GM12878 (cell line): ENCODE results near the gene DNASE1L3. TPM values are rescaled to one million over a fixed set of nuclear protein-coding genes. Genes with fewer than 3 reads are reported as not detected.
A peak's percentile ranks its signal among the peaks of the same experiment; 100 is the strongest.

Experiments
- ATF7 ChIP-seq: fragments of 450-650 bp; IDR thresholded peaks from 2 replicates; pipeline ENCODE4 v1.6.1; 2016; ENCODE audit warnings: low read depth, mild to moderate bottlenecking
- BCL3 ChIP-seq: IDR thresholded peaks from 2 replicates; pipeline ENCODE4 v1.6.1; 2011; ENCODE audit warnings: borderline replicate concordance, low read depth, mild to moderate bottlenecking, moderate library complexity, low read length; ENCODE audit not compliant: insufficient read depth, poor library complexity, severe bottlenecking
- BMI1 ChIP-seq: fragments of 450-650 bp; IDR thresholded peaks from 2 replicates; pipeline ENCODE4 v1.6.1; 2016; ENCODE audit warnings: mild to moderate bottlenecking, moderate library complexity, borderline replicate concordance
- BRCA1 ChIP-seq: IDR thresholded peaks from 2 replicates; pipeline ENCODE4 v1.6.1; 2011; ENCODE audit warnings: low read depth, low read length, improper control_type of control experiment
- CBX3 ChIP-seq: fragments of 200-600 bp; sonication (generic); IDR thresholded peaks from 2 replicates; pipeline ENCODE4 v1.6.1; 2016; ENCODE audit warnings: low read depth, borderline replicate concordance
- CEBPZ ChIP-seq: fragments of 150-350 bp; IDR thresholded peaks from 2 replicates; pipeline ENCODE4 v1.6.1; 2016; ENCODE audit warnings: low read depth, low read length
- CHD1 ChIP-seq: IDR thresholded peaks from 2 replicates; pipeline ENCODE4 v1.6.1; 2012; ENCODE audit warnings: low read depth, low read length, improper control_type of control experiment
- CTCF ChIP-seq, 3 experiments: IDR thresholded peaks in 2 of 3; conservative IDR thresholded peaks in 1 of 3; 2 replicates each; pipeline ENCODE4 v1.5.1; 2011; ENCODE audit warnings: low read depth in 3 of 3, low read length in 3 of 3, mild to moderate bottlenecking in 3 of 3, control low read depth in 2 of 3, moderate library complexity in 2 of 3, inconsistent platforms in 1 of 3, mixed read lengths in 1 of 3; ENCODE audit not compliant: control insufficient read depth in 2 of 3, insufficient read depth in 1 of 3; ENCODE audit errors: extremely low read depth in 1 of 3
- FOXK2 ChIP-seq: fragments of 450-650 bp; IDR thresholded peaks from 2 replicates; pipeline ENCODE4 v1.6.1; 2017; ENCODE audit warnings: mild to moderate bottlenecking, moderate library complexity
- GATAD2B ChIP-seq: fragments of 450-650 bp; conservative IDR thresholded peaks from 2 replicates; pipeline ENCODE4 v1.6.1; 2017; ENCODE audit warnings: low read depth, mild to moderate bottlenecking, moderate library complexity
- HDAC2 ChIP-seq: fragments of 200-600 bp; sonication (generic); IDR thresholded peaks from 2 replicates; pipeline ENCODE4 v1.6.1; 2017
- IKZF2 ChIP-seq, 2 experiments: fragments of 450-650 bp; IDR thresholded peaks; 2 replicates each; pipeline ENCODE4 v1.6.1; 2017; ENCODE audit warnings: mild to moderate bottlenecking in 2 of 2, moderate library complexity in 2 of 2
- IRF5 ChIP-seq: fragments of 450-650 bp; IDR thresholded peaks from 2 replicates; pipeline ENCODE4 v1.6.1; 2017; ENCODE audit warnings: borderline replicate concordance
- MYB ChIP-seq: fragments of 150-350 bp; IDR thresholded peaks from 2 replicates; pipeline ENCODE4 v1.6.1; 2014; ENCODE audit warnings: mild to moderate bottlenecking, low read depth, low read length, borderline replicate concordance
- NBN ChIP-seq: fragments of 450-650 bp; IDR thresholded peaks from 2 replicates; pipeline ENCODE4 v1.6.1; 2016
- NFXL1 ChIP-seq: fragments of 450-650 bp; IDR thresholded peaks from 2 replicates; pipeline ENCODE4 v1.6.1; 2017; ENCODE audit warnings: antibody characterized with exemption, mild to moderate bottlenecking, borderline replicate concordance
- POU2F2 ChIP-seq: IDR thresholded peaks from 3 replicates; pipeline ENCODE4 v1.6.1; 2011; ENCODE audit warnings: low read depth, mild to moderate bottlenecking, low read length, borderline replicate concordance
- RFX5 ChIP-seq: IDR thresholded peaks from 2 replicates; pipeline ENCODE4 v1.6.1; 2011; ENCODE audit warnings: low read depth, low read length, improper control_type of control experiment
- SIX5 ChIP-seq: IDR thresholded peaks from 2 replicates; pipeline ENCODE4 v1.6.1; 2011; ENCODE audit warnings: mild to moderate bottlenecking, low read depth, low read length, moderate library complexity; ENCODE audit not compliant: severe bottlenecking
- SRF ChIP-seq, 2 experiments: IDR thresholded peaks; 2 replicates each; pipeline ENCODE4 v1.6.1; 2011; ENCODE audit warnings: low read depth in 2 of 2, low read length in 2 of 2, mild to moderate bottlenecking in 1 of 2, moderate library complexity in 1 of 2
- SUZ12 ChIP-seq: fragments of 200-600 bp; sonication (generic); IDR thresholded peaks from one replicate; pipeline ENCODE4 v1.6.1; 2018; ENCODE audit warnings: antibody characterized with exemption, mild to moderate bottlenecking; ENCODE audit not compliant: unreplicated experiment
- YBX1 ChIP-seq: fragments of 450-650 bp; IDR thresholded peaks from 2 replicates; pipeline ENCODE4 v1.6.1; 2016; ENCODE audit warnings: antibody characterized with exemption
- ZNF622 ChIP-seq: fragments of 450-650 bp; IDR thresholded peaks from 2 replicates; pipeline ENCODE4 v1.6.1; 2017; ENCODE audit warnings: mild to moderate bottlenecking, inconsistent platforms
- polyA plus RNA-seq, 11 experiments: library from polyadenylated mRNA; depleted of rRNA in 4 of 11; unstranded in 6 of 11; stranded (reverse) in 5 of 11; fragments of >200 nt; fragmentation: Nextera tagmentation in 4 of 11; fragmentation: Illumina TruSeq in 1 of 11; extraction: Ambion mirVana in 4 of 11; extraction: Trizol in 1 of 11; gene quantifications; 1 replicate in 1 of 11; 2 replicates in 10 of 11; pipeline versions ENCODE4 v1.2.1 to v1.2.3, GENCODE V29; 2011 to 2016; ENCODE audit warnings: inconsistent platforms in 2 of 11, missing spikeins in 2 of 11, low read depth in 1 of 11
- total RNA-seq, 4 experiments: library from RNA; depleted of rRNA in 3 of 4; stranded (reverse); fragments of >200 nt in 3 of 4; fragmentation: Illumina TruSeq in 1 of 4; extraction: Trizol in 1 of 4; gene quantifications; 2 replicates each; pipeline versions ENCODE4 v1.2.1 to v1.2.3, GENCODE V29; 2013 to 2021

DNASE1L3 gene
- total and polyA plus RNA-seq, 10 of the 15 experiments (the other 5 are each of a cell fraction or from before 2014, with no cell fraction given): 3.2 to 72.1 (median 6.3) TPM

GRCh38 chr3:58202917-58203360 lies 7.8 kb downstream of the DNASE1L3 start (continued):
- TF ChIP-seq CEBPZ (no peak), CHD1 (no peak), POU2F2 (no peak; the same call in 1 of the 3 replicates), SUZ12 (no peak), BCL3 (peak; percentile 79), ZNF622 (no peak), GATAD2B (peak; percentile 81), BMI1 (no peak), YBX1 (no peak), SRF (IDR thresholded peaks at IDR 0.05; ENCODE audit: low read depth in 2 of 2, low read length in 2 of 2) (no peak), SIX5 (no peak), NFXL1 (no peak), FOXK2 (no peak), IRF5 (no peak), IKZF2 (IDR thresholded peaks at IDR 0.05) (peak; percentile 88 to 90), CTCF (IDR thresholded peaks at IDR 0.05 in 2 of 3, conservative IDR thresholded peaks at IDR 0.05 in 1 of 3; ENCODE audit: control insufficient read depth in 2 of 3, extremely low read depth in 1 of 3, insufficient read depth in 1 of 3, low read depth in 3 of 3, low read length in 3 of 3) (no peak), RFX5 (0 out of 2 replicates have a peak, but pooled peaks have one; percentile 25), HDAC2 (no peak), BRCA1 (no peak), ATF7 (peak; percentile 68; the same call in 1 of the 2 replicates), NBN (peak; percentile 83; the same call in 1 of the 2 replicates), MYB (peak; percentile 28; the same call in 1 of the 2 replicates), CBX3 (no peak)
